CD4-positive, alpha-beta T cell (primary cell): ENCODE measurements around the gene IQGAP2. TPM values are rescaled to one million over a fixed set of nuclear protein-coding genes. Genes with fewer than 3 reads are reported as not detected.
A peak's percentile ranks its signal among the peaks of the same experiment; 100 is the strongest.

ENCODE experiments used
- ATAC-seq: fragments of 200-7000 bp; cut with Tn5 transposase; one replicate; pipeline ENCODE4 v1.10.0; 2022; ENCODE audit warnings: mild to moderate bottlenecking; ENCODE audit not compliant: poor library complexity
- CTCF ChIA-PET: fragments of 350-600 bp; sonication (Branson Sonifier 250); formaldehyde crosslinking; loops from one replicate; lab custom pipeline; 2021; ENCODE audit warnings: antibody characterized with exemption, inconsistent platforms; lab: Charles Lee
- POLR2A ChIA-PET: fragments of 350-600 bp; sonication (Branson Sonifier 250); formaldehyde crosslinking; loops from one replicate; lab custom pipeline; 2021; ENCODE audit warnings: antibody characterized with exemption, inconsistent platforms; lab: Charles Lee
- DNase-seq, 14 experiments: peaks; one replicate each; pipeline ENCODE4 v3.0.0-alpha.2; 2013 to 2020; ENCODE audit warnings: mixed read lengths in 2 of 14
- H3K27ac ChIP-seq, 2 donors: one replicate each; pipeline versions ENCODE4 v1.5.1 to v1.7.0; 2013; ENCODE audit warnings: low read length in 2 of 2, low read depth in 1 of 2, mild to moderate bottlenecking in 1 of 2
- H3K27me3 ChIP-seq, 2 experiments: 1 replicate in 1 of 2; 2 replicates in 1 of 2; pipeline versions ENCODE4 v1.6.1 to v1.7.0; 2013; ENCODE audit warnings: low read length in 2 of 2, control low read depth in 1 of 2, mild to moderate bottlenecking in 1 of 2, moderate library complexity in 1 of 2; ENCODE audit not compliant: insufficient read depth in 2 of 2, control insufficient read depth in 1 of 2
- H3K36me3 ChIP-seq: one replicate; pipeline ENCODE4 v1.6.1; 2013; ENCODE audit warnings: low read length, control low read depth; ENCODE audit not compliant: insufficient read depth
- H3K4me1 ChIP-seq: one replicate; pipeline ENCODE4 v1.6.1; 2013; ENCODE audit warnings: low read length, control low read depth; ENCODE audit not compliant: insufficient read depth
- H3K4me3 ChIP-seq: one replicate; pipeline ENCODE4 v1.5.1; 2013; ENCODE audit warnings: mild to moderate bottlenecking, low read length, moderate library complexity
- H3K9me3 ChIP-seq, 2 experiments: 1 replicate in 1 of 2; 2 replicates in 1 of 2; pipeline versions ENCODE4 v1.6.1 to v1.7.0; 2013; ENCODE audit warnings: low read length in 2 of 2, mild to moderate bottlenecking in 2 of 2, control low read depth in 1 of 2, moderate library complexity in 1 of 2; ENCODE audit not compliant: control insufficient read depth in 1 of 2, insufficient read depth in 1 of 2
- H3K27ac Mint-ChIP-seq: one replicate; pipeline ENCODE4 v1.8.0; 2020; ENCODE audit warnings: mixed read lengths
- H3K27me3 Mint-ChIP-seq: one replicate; pipeline ENCODE4 v1.8.0; 2021; ENCODE audit warnings: mixed read lengths
- H3K36me3 Mint-ChIP-seq: one replicate; pipeline ENCODE4 v1.8.0; 2021; ENCODE audit warnings: low read depth, mixed read lengths
- H3K4me1 Mint-ChIP-seq: one replicate; pipeline ENCODE4 v1.8.0; 2021; ENCODE audit warnings: low read depth, mixed read lengths
- H3K4me3 Mint-ChIP-seq: one replicate; pipeline ENCODE4 v1.8.0; 2020; ENCODE audit warnings: mild to moderate bottlenecking, mixed read lengths
- H3K9me3 Mint-ChIP-seq: one replicate; pipeline ENCODE4 v1.8.0; 2020; ENCODE audit warnings: mixed read lengths
- CTCF ChIP-seq: fragments of 200-600 bp; IDR thresholded peaks from one replicate; pipeline ENCODE4 v1.8.0; 2022; ENCODE audit warnings: antibody characterized with exemption, mild to moderate bottlenecking
- intact Hi-C, 2 experiments: fragments of 100-400 bp; cut with DNase I in 1 of 2; cut with micrococcal nuclease in 1 of 2; formaldehyde crosslinking; loops; one replicate each; pipeline versions ENCODE4 v1.15.1 to v1.9.0; 2023 to 2025; cut with DNase I, micrococcal nuclease
- total RNA-seq, 174 experiments: library from RNA in 2 of 174; stranded (reverse) in 2 of 174; gene quantifications; one replicate each; pipeline ENCODE4 v1.2.3 and lab custom pipeline; 2021 to 2026

Gene IQGAP2
- total RNA-seq, 2 experiments from 2014 or later = 58.8 TPM

- peaks cover 6% of the 10 kb centered on the region for H3K36me3 ChIP-seq
- peak in 3 of 14 experiments; percentile 53 to 59 (median 54) for DNase-seq
- peak; percentile 71 for TF ChIP-seq CTCF
- H3K27me3 Mint-ChIP-seq = no peaks in the 10 kb centered on the region
- H3K4me1 Mint-ChIP-seq = peaks cover 22% of the 10 kb centered on the region
- H3K27ac ChIP-seq = no peak overlapping the region
- no peaks in the 10 kb centered on the region for H3K9me3 ChIP-seq
- H3K27ac Mint-ChIP-seq = peak overlapping the region; percentile 15
- H3K9me3 Mint-ChIP-seq = no peaks in the 10 kb centered on the region
- ChIA-PET CTCF (interaction anchor here (0.6 to 2.0 kb wide), 19 partner anchors 9 to 311 kb away, joined by 3 to 11 read pairs (median 3); partner anchors contain the start of gene IQGAP2), POLR2A (interaction anchor here (0.9 to 3.6 kb wide), 6 partner anchors 36 to 257 kb away, joined by 5 to 26 read pairs (median 8); partner anchors contain the start of gene IQGAP2)
- H3K4me1 ChIP-seq = peaks cover 3% of the 10 kb centered on the region
- ATAC-seq = no peak
- intact Hi-C loops = loop anchor here (1.0 to 5.0 kb wide), 6 partner anchors 37 to 509 kb away; partner anchors contain the start of gene IQGAP2 (in 1 of the 2)
- H3K4me3 ChIP-seq = no peak overlapping the region
- H3K27me3 ChIP-seq = no peaks in the 10 kb centered on the region
- peaks cover 43% of the 10 kb centered on the region for H3K36me3 Mint-ChIP-seq
- H3K4me3 Mint-ChIP-seq = no peak overlapping the region
Measured at GRCh38 chr5:76583163-76584047, 180.3 kb downstream of the IQGAP2 start.

DNA sequence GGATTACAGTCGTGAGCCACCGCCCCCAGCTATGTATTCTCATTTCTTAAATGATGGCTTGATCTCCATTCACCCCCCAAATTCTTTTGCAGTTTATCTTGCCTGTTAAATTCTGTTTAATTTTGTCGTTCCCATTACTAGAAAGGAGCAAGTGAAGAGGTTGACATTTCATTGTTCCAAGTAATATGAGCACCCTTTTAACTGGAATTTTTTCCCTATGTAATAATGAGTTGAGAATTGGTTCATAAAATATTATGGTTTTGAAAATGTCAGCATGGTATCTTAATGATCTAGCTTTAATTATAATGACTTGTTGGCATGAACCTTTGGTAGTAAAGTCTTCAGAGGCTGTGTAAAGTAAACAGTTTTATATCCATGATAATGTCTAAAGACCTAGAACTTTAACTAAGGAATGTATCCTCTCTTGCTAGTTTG, 182.7 kb downstream of the IQGAP2 start:
- ATAC-seq = no peak
- H3K9me3 Mint-ChIP-seq = no peaks in the 10 kb centered on the region
- Histone ChIP-seq H3K4me3 (no peak overlapping the region), H3K4me1 (peaks cover 3% of the 10 kb centered on the region), H3K27ac (no peak overlapping the region), H3K27me3 (no peaks in the 10 kb centered on the region), H3K36me3 (peaks cover 18% of the 10 kb centered on the region), H3K9me3 (no peaks in the 10 kb centered on the region)
- POLR2A ChIA-PET = no interaction called here
- TF ChIP-seq CTCF = no peak
- peaks cover 52% of the 10 kb centered on the region for H3K36me3 Mint-ChIP-seq
- no peaks in the 10 kb centered on the region for H3K27me3 Mint-ChIP-seq
- CTCF ChIA-PET = no interaction called here
- DNase-seq = no peak
- H3K4me3 Mint-ChIP-seq = no peak overlapping the region
- peaks cover 22% of the 10 kb centered on the region for H3K4me1 Mint-ChIP-seq
- no peak overlapping the region for H3K27ac Mint-ChIP-seq
- intact Hi-C loops = no loop called here

DNA sequence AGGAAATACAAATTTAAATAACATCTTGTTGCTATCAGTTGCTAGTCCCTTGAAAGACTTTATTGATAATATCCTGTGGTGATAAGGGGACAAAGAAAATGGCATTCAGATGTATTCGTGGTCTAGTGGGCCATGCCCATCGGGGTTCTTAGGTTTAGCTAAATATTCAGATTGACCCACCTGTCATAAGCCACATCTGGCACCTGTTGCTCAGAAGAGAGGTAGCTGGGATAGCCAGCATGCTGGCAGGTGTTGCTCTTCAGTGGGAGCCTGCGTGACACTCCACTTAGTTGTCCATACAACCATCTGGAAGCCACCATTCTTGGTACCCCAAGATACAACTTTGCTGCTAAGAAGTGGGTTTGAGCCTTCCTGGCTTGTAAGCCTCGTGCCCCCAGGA, 183.4 kb downstream of the IQGAP2 start:
- Mint-ChIP-seq H3K36me3 (peaks cover 53% of the 10 kb centered on the region), H3K27ac (no peak overlapping the region), H3K4me3 (no peak overlapping the region), H3K9me3 (no peaks in the 10 kb centered on the region), H3K27me3 (no peaks in the 10 kb centered on the region), H3K4me1 (peaks cover 20% of the 10 kb centered on the region)
- no peak for TF ChIP-seq CTCF
- peaks cover 3% of the 10 kb centered on the region for H3K4me1 ChIP-seq
- no peaks in the 10 kb centered on the region for H3K9me3 ChIP-seq
- ATAC-seq = no peak
- no peak for DNase-seq
- H3K4me3 ChIP-seq = no peak overlapping the region
- peaks cover 25% of the 10 kb centered on the region for H3K36me3 ChIP-seq
- CTCF ChIA-PET = interaction anchor here (2.1 kb wide), 1 partner anchor 12 kb away, joined by 7 read pairs; no protein-coding TSS in a partner anchor
- H3K27ac ChIP-seq = no peak overlapping the region
- POLR2A ChIA-PET = no interaction called here
- intact Hi-C loops = no loop called here
- H3K27me3 ChIP-seq = no peaks in the 10 kb centered on the region
